Endodermal cell (in vitro differentiated cells): Measurements from ENCODE around the gene SAMD9L. TPM values are rescaled to one million over a fixed set of nuclear protein-coding genes. Genes with fewer than 3 reads are reported as not detected.
A peak's percentile ranks its signal among the peaks of the same experiment; 100 is the strongest.

ENCODE experiments used
- DNase-seq: peaks from one replicate; pipeline ENCODE4 v3.0.0-alpha.2; 2017
- H3K27ac ChIP-seq: 2 replicates; pipeline ENCODE4 v1.5.1; 2013; ENCODE audit warnings: mild to moderate bottlenecking, low read depth, low read length, moderate library complexity
- H3K27me3 ChIP-seq: 2 replicates; pipeline ENCODE4 v1.6.1; 2013; ENCODE audit warnings: mild to moderate bottlenecking, low read length, moderate library complexity; ENCODE audit not compliant: insufficient read depth, control insufficient read depth, poor library complexity, severe bottlenecking
- H3K36me3 ChIP-seq: 2 replicates; pipeline ENCODE4 v1.7.0; 2013; ENCODE audit warnings: mild to moderate bottlenecking, low read length, moderate library complexity; ENCODE audit not compliant: control insufficient read depth, insufficient read depth
- H3K4me1 ChIP-seq: one replicate; pipeline ENCODE4 v1.7.0; 2013; ENCODE audit warnings: low read length; ENCODE audit not compliant: control insufficient read depth, insufficient read depth
- H3K4me3 ChIP-seq: 2 replicates; pipeline ENCODE4 v1.5.1; 2013; ENCODE audit warnings: mild to moderate bottlenecking, low read length, moderate library complexity
- H3K9ac ChIP-seq: 2 replicates; pipeline ENCODE4 v1.6.1; 2013; ENCODE audit warnings: mild to moderate bottlenecking, low read length, moderate library complexity; ENCODE audit not compliant: poor library complexity, severe bottlenecking; ENCODE audit errors: extremely low read depth
- H3K9me3 ChIP-seq: 2 replicates; pipeline ENCODE4 v1.6.1; 2013; ENCODE audit warnings: mild to moderate bottlenecking, low read length, moderate library complexity; ENCODE audit not compliant: control insufficient read depth
- H3K27ac Mint-ChIP-seq: 2 replicates; pipeline ENCODE4 v1.8.0; 2020; ENCODE audit warnings: mixed read lengths
- H3K27me3 Mint-ChIP-seq: 2 replicates; pipeline ENCODE4 v1.8.0; 2021; ENCODE audit warnings: mild to moderate bottlenecking, mixed read lengths; ENCODE audit not compliant: insufficient read depth
- H3K36me3 Mint-ChIP-seq: 2 replicates; pipeline ENCODE4 v1.8.0; 2020; ENCODE audit warnings: low read depth, mixed read lengths
- H3K4me1 Mint-ChIP-seq: 2 replicates; pipeline ENCODE4 v1.8.0; 2020; ENCODE audit warnings: mixed read lengths
- H3K4me3 Mint-ChIP-seq: 2 replicates; pipeline ENCODE4 v1.8.0; 2020; ENCODE audit warnings: mild to moderate bottlenecking, moderate library complexity, mixed read lengths
- H3K9me3 Mint-ChIP-seq: 2 replicates; pipeline ENCODE4 v1.8.0; 2020; ENCODE audit warnings: mild to moderate bottlenecking, mixed read lengths
- WGBS, 2 experiments: methylation state at CpG; one replicate each; pipeline versions ENCODE4 v1.1.5 to v1.1.7; 2013; ENCODE audit warnings: missing lambda C conversion rate in 2 of 2, mixed read lengths in 1 of 2; ENCODE audit not compliant: insufficient coverage in 1 of 2, insufficient read length in 1 of 2; 5-methylcytosine and 5-hydroxymethylcytosine counted together
- total RNA-seq, 2 donors: library from RNA; stranded (reverse); fragmentation: NEBNext Ultra II Directional in 1 of 2; extraction: Animal tissue kit (Norgen Biotek cat#: 25700) in 1 of 2; gene quantifications; 2 replicates in 1 of 2; 3 replicates in 1 of 2; pipeline ENCODE4 v1.2.1, GENCODE V29; 2021
- TF ChIP-seq, protein P1 (sequence below): fragments of 200-600 bp; sonication (generic); conservative IDR thresholded peaks from 2 replicates; pipeline ENCODE4 v1.5.0; 2021; ENCODE audit warnings: antibody characterized with exemption, mild to moderate bottlenecking

The SAMD9L gene
- total RNA-seq, 2 donors from 2014 or later = not detected

DNA sequence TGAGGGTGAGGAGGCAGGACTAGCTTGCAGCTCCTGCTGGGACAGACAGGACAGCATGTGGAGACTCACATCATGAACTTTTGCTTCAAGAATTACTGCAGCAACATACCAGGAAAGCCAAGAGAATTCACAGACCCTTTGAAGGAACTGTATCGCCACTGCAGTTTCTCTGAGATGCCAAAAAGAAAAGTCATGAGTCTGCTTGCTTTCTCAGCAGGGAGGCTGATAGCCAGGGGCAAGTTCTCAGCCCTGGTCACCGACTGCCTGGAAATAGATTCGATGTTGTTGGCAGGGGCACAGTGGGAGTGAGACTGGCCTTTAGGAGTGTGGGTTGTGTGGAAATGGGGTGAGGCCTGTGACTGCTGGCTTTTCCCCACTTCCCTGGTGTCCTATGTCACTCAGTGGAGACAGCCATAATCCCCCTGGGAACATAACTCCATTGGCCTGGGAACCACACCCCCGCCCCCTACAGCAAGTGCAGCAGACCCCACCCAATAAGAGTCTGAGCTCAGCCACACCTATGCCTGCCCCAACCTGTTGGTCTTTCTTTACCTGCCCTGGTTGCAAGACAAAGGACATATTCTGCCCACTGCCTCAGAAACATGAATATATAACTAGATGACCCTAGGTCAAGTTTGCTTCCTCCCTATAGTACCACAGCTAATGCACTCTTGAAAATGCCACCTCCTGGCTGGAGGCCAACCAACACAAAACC is 28.8 kb downstream of the SAMD9L start:
- no peaks in the 10 kb centered on the region for H3K9me3 Mint-ChIP-seq
- no peak overlapping the region for H3K9ac ChIP-seq
- H3K4me3 Mint-ChIP-seq = no peak overlapping the region
- H3K27me3 ChIP-seq = no peaks in the 10 kb centered on the region
- TF ChIP-seq, protein P1, sequence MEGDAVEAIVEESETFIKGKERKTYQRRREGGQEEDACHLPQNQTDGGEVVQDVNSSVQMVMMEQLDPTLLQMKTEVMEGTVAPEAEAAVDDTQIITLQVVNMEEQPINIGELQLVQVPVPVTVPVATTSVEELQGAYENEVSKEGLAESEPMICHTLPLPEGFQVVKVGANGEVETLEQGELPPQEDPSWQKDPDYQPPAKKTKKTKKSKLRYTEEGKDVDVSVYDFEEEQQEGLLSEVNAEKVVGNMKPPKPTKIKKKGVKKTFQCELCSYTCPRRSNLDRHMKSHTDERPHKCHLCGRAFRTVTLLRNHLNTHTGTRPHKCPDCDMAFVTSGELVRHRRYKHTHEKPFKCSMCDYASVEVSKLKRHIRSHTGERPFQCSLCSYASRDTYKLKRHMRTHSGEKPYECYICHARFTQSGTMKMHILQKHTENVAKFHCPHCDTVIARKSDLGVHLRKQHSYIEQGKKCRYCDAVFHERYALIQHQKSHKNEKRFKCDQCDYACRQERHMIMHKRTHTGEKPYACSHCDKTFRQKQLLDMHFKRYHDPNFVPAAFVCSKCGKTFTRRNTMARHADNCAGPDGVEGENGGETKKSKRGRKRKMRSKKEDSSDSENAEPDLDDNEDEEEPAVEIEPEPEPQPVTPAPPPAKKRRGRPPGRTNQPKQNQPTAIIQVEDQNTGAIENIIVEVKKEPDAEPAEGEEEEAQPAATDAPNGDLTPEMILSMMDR = no peak
- H3K4me1 Mint-ChIP-seq = peaks cover 5% of the 10 kb centered on the region
- peak; percentile 76 for DNase-seq
- H3K27me3 Mint-ChIP-seq = peaks cover 12% of the 10 kb centered on the region
- no peak overlapping the region for H3K4me3 ChIP-seq
- H3K9me3 ChIP-seq = no peaks in the 10 kb centered on the region
- H3K4me1 ChIP-seq = no peaks in the 10 kb centered on the region
- WGBS, 2 experiments = 69 to 80% methylated on average over 2 to 4 of the region's 4 CpGs
- no peak overlapping the region for H3K27ac ChIP-seq
- no peaks in the 10 kb centered on the region for H3K36me3 Mint-ChIP-seq
- no peaks in the 10 kb centered on the region for H3K36me3 ChIP-seq
- H3K27ac Mint-ChIP-seq = no peak overlapping the region

DNA sequence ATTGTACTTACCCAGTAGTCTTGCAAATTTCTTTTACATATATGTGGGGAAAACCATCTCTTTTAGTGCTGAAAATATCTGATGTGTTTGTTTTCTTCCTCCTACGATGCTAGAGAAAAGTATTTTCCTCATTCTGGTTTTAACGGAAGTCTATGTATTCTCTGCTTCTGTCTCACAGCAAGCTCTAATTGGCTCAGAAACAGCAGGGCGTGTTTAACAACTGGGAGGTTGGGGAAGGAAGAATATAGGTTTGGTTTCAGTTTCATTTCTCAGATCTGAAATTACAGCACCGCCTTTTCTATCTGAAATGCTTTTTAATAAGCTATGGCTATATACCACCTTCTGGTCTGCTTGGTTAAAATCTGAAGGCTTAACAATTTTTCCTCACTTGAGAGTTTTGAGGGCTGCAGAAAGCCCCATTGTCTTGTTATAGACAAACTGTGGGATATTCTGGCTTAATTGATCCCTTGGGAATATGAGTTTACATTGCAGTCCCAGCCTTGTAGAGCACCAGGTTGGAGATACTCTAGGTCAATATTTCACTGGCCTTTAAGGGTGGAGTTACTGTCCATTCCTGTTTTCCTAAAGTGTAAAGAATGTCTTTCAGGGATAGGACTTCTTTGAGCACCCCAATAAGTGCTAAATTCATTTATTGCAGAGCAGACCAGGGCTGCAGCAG is 30.2 kb downstream of the SAMD9L start, which contains the start of gene SAMD9:
TSS of gene SAMD9 (minus strand) at position 128 of the 679 bp plus-strand sequence. CDS start 11,882 bp downstream, outside the sequence.
- no peaks in the 10 kb centered on the region for H3K9me3 Mint-ChIP-seq
- Histone ChIP-seq H3K4me1 (no peaks in the 10 kb centered on the region), H3K27ac (no peak within 1 kb of the TSS), H3K36me3 (no peaks in the 10 kb centered on the region), H3K4me3 (no peak within 1 kb of the TSS), H3K9ac (no peak within 1 kb of the TSS), H3K27me3 (no peaks in the 10 kb centered on the region), H3K9me3 (no peaks in the 10 kb centered on the region)
- DNase-seq = no peak
- WGBS, 2 experiments = 76% methylated on average over 4 of the region's 4 CpGs; no CpG with 5 or more reads in 1 of the 2 experiments
- peaks cover 14% of the 10 kb centered on the region for H3K27me3 Mint-ChIP-seq
- no peaks in the 10 kb centered on the region for H3K36me3 Mint-ChIP-seq
- H3K4me3 Mint-ChIP-seq = no peak within 1 kb of the TSS
- no peak within 1 kb of the TSS for H3K27ac Mint-ChIP-seq
- H3K4me1 Mint-ChIP-seq = peaks cover 5% of the 10 kb centered on the region
- TF ChIP-seq, protein P1 = no peak

DNA sequence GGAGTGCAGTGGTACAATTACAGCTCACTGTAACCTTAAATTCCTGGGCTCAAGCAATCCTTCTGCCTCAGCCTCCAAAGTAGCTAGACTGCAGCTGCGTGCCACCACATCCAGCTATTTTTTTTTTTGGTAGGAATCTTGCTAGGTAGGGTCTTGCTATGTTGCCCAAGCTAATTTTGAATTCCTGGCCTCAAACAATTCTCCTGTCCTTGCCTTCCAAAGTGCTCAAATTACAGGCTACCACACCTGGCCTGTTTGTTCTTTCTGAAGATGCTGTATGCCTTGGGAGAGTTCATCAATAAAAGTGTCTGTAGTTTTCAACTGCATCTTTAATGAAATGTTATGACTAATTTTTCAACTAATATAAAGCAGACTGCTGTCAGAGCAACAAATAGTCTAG is 30.9 kb downstream of the SAMD9L start:
- Mint-ChIP-seq H3K36me3 (no peaks in the 10 kb centered on the region), H3K4me1 (peaks cover 5% of the 10 kb centered on the region), H3K9me3 (no peaks in the 10 kb centered on the region), H3K4me3 (no peak overlapping the region), H3K27me3 (peaks cover 18% of the 10 kb centered on the region), H3K27ac (no peak overlapping the region)
- Histone ChIP-seq H3K9ac (no peak overlapping the region), H3K36me3 (no peaks in the 10 kb centered on the region), H3K9me3 (no peaks in the 10 kb centered on the region), H3K4me3 (no peak overlapping the region), H3K27ac (no peak overlapping the region), H3K4me1 (no peaks in the 10 kb centered on the region), H3K27me3 (no peaks in the 10 kb centered on the region)
- TF ChIP-seq, protein P1 = no peak
- DNase-seq = no peak
- WGBS, 2 experiments = 86% methylated on average over 1 of the region's 1 CpG; no CpG with 5 or more reads in 1 of the 2 experiments
